ENCODE results near the gene SIN3A.
A peak's percentile ranks its signal among the peaks of the same experiment; 100 is the strongest.
"Not testable (repeated sequence)": the region's sequence is repeated elsewhere in the genome, so short reads cannot be mapped to it uniquely, and the experiment has no call there.

The SIN3A gene

GRCh38 chr15:75425966-75426500 lies 25.5 kb downstream of the SIN3A start:
- Histone ChIP-seq H3K27me3 (ENCODE audit: insufficient read depth, low read length) (no peaks in the 10 kb centered on the region), H3K4me1 (ENCODE audit: control insufficient read depth, insufficient read depth, low read length, unreplicated experiment) (peaks cover 4% of the 10 kb centered on the region), H3K4me3 (ENCODE audit: low read depth, low read length) (no peak overlapping the region), H3K27ac (ENCODE audit: low read depth, low read length) (no peak overlapping the region), H2AFZ (ENCODE audit: low read length, unreplicated experiment) (no peak overlapping the region), H3K79me2 (ENCODE audit: control insufficient read depth, insufficient read depth, low read length, unreplicated experiment) (peaks cover 16% of the 10 kb centered on the region), H3K36me3 (ENCODE audit: insufficient read depth, low read length) (peaks cover 18% of the 10 kb centered on the region)

- no peak overlapping the region for H2AFZ ChIP-seq (ENCODE audit: low read length, unreplicated experiment)
- peaks cover 11% of the 10 kb centered on the region for H3K79me2 ChIP-seq (ENCODE audit: control insufficient read depth, insufficient read depth, low read length, unreplicated experiment)
- peaks cover 11% of the 10 kb centered on the region for H3K36me3 ChIP-seq (ENCODE audit: insufficient read depth, low read length)
- peaks cover 10% of the 10 kb centered on the region for H3K4me1 ChIP-seq (ENCODE audit: control insufficient read depth, insufficient read depth, low read length, unreplicated experiment)
- no peak overlapping the region for H3K4me3 ChIP-seq (ENCODE audit: low read depth, low read length)
- no peak overlapping the region for H3K27ac ChIP-seq (ENCODE audit: low read depth, low read length)
- H3K27me3 ChIP-seq (ENCODE audit: insufficient read depth, low read length): no peaks in the 10 kb centered on the region
Observed at GRCh38 chr15:75422554-75422953, 28.9 kb downstream of the SIN3A start.

- Histone ChIP-seq H3K27me3 (ENCODE audit: insufficient read depth, low read length) (no peaks in the 10 kb centered on the region), H3K4me1 (ENCODE audit: control insufficient read depth, insufficient read depth, low read length, unreplicated experiment) (peaks cover 10% of the 10 kb centered on the region), H2AFZ (ENCODE audit: low read length, unreplicated experiment) (no peak overlapping the region), H3K27ac (ENCODE audit: low read depth, low read length) (peak overlapping the region; percentile 17; the same call in 1 of the 2 replicates), H3K4me3 (ENCODE audit: low read depth, low read length) (no peak overlapping the region), H3K79me2 (ENCODE audit: control insufficient read depth, insufficient read depth, low read length, unreplicated experiment) (peaks cover 11% of the 10 kb centered on the region), H3K36me3 (ENCODE audit: insufficient read depth, low read length) (peaks cover 16% of the 10 kb centered on the region)
Observed at GRCh38 chr15:75420698-75421097, 30.8 kb downstream of the SIN3A start.

GRCh38 chr15:75416584-75416983 lies 34.9 kb downstream of the SIN3A start:
- H3K79me2 ChIP-seq (ENCODE audit: control insufficient read depth, insufficient read depth, low read length, unreplicated experiment): peaks cover 5% of the 10 kb centered on the region
- no peak overlapping the region for H3K4me3 ChIP-seq (ENCODE audit: low read depth, low read length)
- H2AFZ ChIP-seq (ENCODE audit: low read length, unreplicated experiment): no peak overlapping the region
- no peak overlapping the region for H3K27ac ChIP-seq (ENCODE audit: low read depth, low read length)
- peaks cover 10% of the 10 kb centered on the region for H3K4me1 ChIP-seq (ENCODE audit: control insufficient read depth, insufficient read depth, low read length, unreplicated experiment)
- no peaks in the 10 kb centered on the region for H3K27me3 ChIP-seq (ENCODE audit: insufficient read depth, low read length)
- H3K36me3 ChIP-seq (ENCODE audit: insufficient read depth, low read length): peaks cover 31% of the 10 kb centered on the region

- H3K4me3 ChIP-seq (ENCODE audit: low read depth, low read length): no peak overlapping the region
- H3K36me3 ChIP-seq (ENCODE audit: insufficient read depth, low read length): peaks cover 37% of the 10 kb centered on the region
- no peak overlapping the region for H2AFZ ChIP-seq (ENCODE audit: low read length, unreplicated experiment)
- no peaks in the 10 kb centered on the region for H3K27me3 ChIP-seq (ENCODE audit: insufficient read depth, low read length)
- no peaks in the 10 kb centered on the region for H3K4me1 ChIP-seq (ENCODE audit: control insufficient read depth, insufficient read depth, low read length, unreplicated experiment)
- H3K27ac ChIP-seq (ENCODE audit: low read depth, low read length): no peak overlapping the region
- no peaks in the 10 kb centered on the region for H3K79me2 ChIP-seq (ENCODE audit: control insufficient read depth, insufficient read depth, low read length, unreplicated experiment)
Observed at GRCh38 chr15:75410196-75410595, 41.3 kb downstream of the SIN3A start.

DNA sequence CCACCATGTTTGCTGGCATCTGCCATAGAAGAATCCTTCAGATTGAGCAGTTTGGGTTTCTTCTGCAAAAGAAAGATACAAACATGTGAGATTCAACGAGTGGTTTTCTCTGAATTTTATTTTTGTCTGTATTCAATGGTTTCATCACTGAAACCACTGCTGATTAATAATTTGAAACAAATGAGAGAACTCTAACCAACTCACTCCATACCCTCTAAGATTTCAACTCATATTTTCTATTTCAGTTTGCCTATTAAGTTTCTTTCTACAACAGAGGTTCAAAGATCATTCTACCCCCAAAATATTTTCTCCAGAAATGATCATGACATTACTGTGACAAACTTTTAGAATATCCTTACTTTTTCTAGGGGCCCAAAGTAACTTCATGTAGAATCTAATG lies 44.4 kb downstream of the SIN3A start:
- Histone ChIP-seq H3K4me1 (ENCODE audit: control insufficient read depth, insufficient read depth, low read length, unreplicated experiment) (no peaks in the 10 kb centered on the region), H3K27ac (ENCODE audit: low read depth, low read length) (no peak overlapping the region), H3K79me2 (ENCODE audit: control insufficient read depth, insufficient read depth, low read length, unreplicated experiment) (no peaks in the 10 kb centered on the region), H3K4me3 (ENCODE audit: low read depth, low read length) (no peak overlapping the region), H3K27me3 (ENCODE audit: insufficient read depth, low read length) (no peaks in the 10 kb centered on the region), H2AFZ (ENCODE audit: low read length, unreplicated experiment) (no peak overlapping the region), H3K36me3 (ENCODE audit: insufficient read depth, low read length) (peaks cover 32% of the 10 kb centered on the region)

GRCh38 chr15:75403892-75404291 lies 47.6 kb downstream of the SIN3A start:
- Histone ChIP-seq H3K4me1 (ENCODE audit: control insufficient read depth, insufficient read depth, low read length, unreplicated experiment) (no peaks in the 10 kb centered on the region), H3K36me3 (ENCODE audit: insufficient read depth, low read length) (peaks cover 31% of the 10 kb centered on the region), H3K79me2 (ENCODE audit: control insufficient read depth, insufficient read depth, low read length, unreplicated experiment) (no peaks in the 10 kb centered on the region), H3K27ac (ENCODE audit: low read depth, low read length) (no peak overlapping the region), H3K27me3 (ENCODE audit: insufficient read depth, low read length) (no peaks in the 10 kb centered on the region), H2AFZ (ENCODE audit: low read length, unreplicated experiment) (no peak overlapping the region), H3K4me3 (ENCODE audit: low read depth, low read length) (no peak overlapping the region)

DNA sequence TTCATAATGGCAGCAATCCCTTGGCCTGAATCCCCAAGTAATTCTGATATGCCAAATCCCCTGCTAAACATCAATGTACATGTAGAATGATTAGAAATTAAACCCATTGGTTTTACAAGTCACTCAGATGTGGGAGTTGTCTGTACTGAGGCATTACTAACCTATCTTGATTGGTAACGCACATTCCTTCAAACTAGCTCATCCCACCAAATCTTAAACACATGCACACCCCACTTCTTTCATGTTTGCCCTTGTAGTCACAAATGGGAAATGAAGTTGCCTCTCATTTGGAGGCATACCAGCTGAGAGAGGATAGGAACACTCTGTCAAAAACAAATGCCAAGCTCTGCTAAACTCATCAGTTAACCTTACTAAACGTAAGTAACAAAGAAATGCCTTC lies 54.0 kb downstream of the SIN3A start:
- Histone ChIP-seq H3K79me2 (ENCODE audit: control insufficient read depth, insufficient read depth, low read length, unreplicated experiment) (no peaks in the 10 kb centered on the region), H3K4me3 (ENCODE audit: low read depth, low read length) (no peak overlapping the region), H3K4me1 (ENCODE audit: control insufficient read depth, insufficient read depth, low read length, unreplicated experiment) (no peaks in the 10 kb centered on the region), H2AFZ (ENCODE audit: low read length, unreplicated experiment) (no peak overlapping the region), H3K36me3 (ENCODE audit: insufficient read depth, low read length) (peaks cover 38% of the 10 kb centered on the region), H3K27ac (ENCODE audit: low read depth, low read length) (no peak overlapping the region), H3K27me3 (ENCODE audit: insufficient read depth, low read length) (no peaks in the 10 kb centered on the region)

DNA sequence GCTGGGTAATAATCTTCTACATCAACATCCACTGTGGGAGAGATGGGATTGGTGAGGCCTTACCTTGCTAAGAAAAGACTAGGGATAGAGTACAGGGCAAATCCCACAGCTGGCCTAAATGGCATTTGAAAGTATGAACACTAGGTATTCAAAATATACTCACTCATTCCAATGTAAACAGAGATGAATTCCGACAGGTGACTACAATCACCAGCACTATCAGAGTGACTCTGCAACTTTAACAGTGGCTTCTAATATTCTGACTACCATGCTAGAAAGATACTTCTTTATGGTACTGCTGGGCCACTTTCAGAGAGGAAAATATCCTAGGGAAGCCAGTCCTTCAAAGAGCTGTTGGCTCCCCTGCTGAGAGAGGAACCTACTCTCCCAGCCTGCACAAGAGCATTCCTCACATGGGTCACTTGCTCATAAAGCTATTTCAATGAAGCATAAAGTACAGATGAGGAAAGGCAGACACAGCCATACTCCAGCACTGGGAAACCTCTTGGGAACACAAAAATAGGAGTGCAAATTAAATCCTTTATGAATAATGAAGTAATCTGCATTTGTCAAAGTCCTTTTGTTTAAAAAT lies 61.6 kb downstream of the SIN3A start:
- Histone ChIP-seq H2AFZ (ENCODE audit: low read length, unreplicated experiment) (no peak overlapping the region), H3K4me3 (ENCODE audit: low read depth, low read length) (no peak overlapping the region), H3K36me3 (ENCODE audit: insufficient read depth, low read length) (peaks cover 54% of the 10 kb centered on the region), H3K27ac (ENCODE audit: low read depth, low read length) (no peak overlapping the region), H3K4me1 (ENCODE audit: control insufficient read depth, insufficient read depth, low read length, unreplicated experiment) (no peaks in the 10 kb centered on the region), H3K79me2 (ENCODE audit: control insufficient read depth, insufficient read depth, low read length, unreplicated experiment) (no peaks in the 10 kb centered on the region), H3K27me3 (ENCODE audit: insufficient read depth, low read length) (no peaks in the 10 kb centered on the region)

GRCh38 chr15:75383986-75384385 lies 67.5 kb downstream of the SIN3A start:
- H3K27me3 ChIP-seq (ENCODE audit: insufficient read depth, low read length); H3K79me2 ChIP-seq (ENCODE audit: control insufficient read depth, insufficient read depth, low read length, unreplicated experiment); H3K4me1 ChIP-seq (ENCODE audit: control insufficient read depth, insufficient read depth, low read length, unreplicated experiment); H2AFZ ChIP-seq (ENCODE audit: low read length, unreplicated experiment); H3K27ac ChIP-seq (ENCODE audit: low read depth, low read length); H3K4me3 ChIP-seq (ENCODE audit: low read depth, low read length): not testable (repeated sequence)
- H3K36me3 ChIP-seq (ENCODE audit: insufficient read depth, low read length): peaks cover 32% of the 10 kb centered on the region

GRCh38 chr15:75380773-75381172 lies 70.7 kb downstream of the SIN3A start:
- H3K36me3 ChIP-seq (ENCODE audit: insufficient read depth, low read length): peaks cover 36% of the 10 kb centered on the region
- no peak overlapping the region for H3K27ac ChIP-seq (ENCODE audit: low read depth, low read length)
- H3K4me1 ChIP-seq (ENCODE audit: control insufficient read depth, insufficient read depth, low read length, unreplicated experiment): no peaks in the 10 kb centered on the region
- H3K27me3 ChIP-seq (ENCODE audit: insufficient read depth, low read length): no peaks in the 10 kb centered on the region
- H3K79me2 ChIP-seq (ENCODE audit: control insufficient read depth, insufficient read depth, low read length, unreplicated experiment): no peaks in the 10 kb centered on the region
- no peak overlapping the region for H3K4me3 ChIP-seq (ENCODE audit: low read depth, low read length)
- H2AFZ ChIP-seq (ENCODE audit: low read length, unreplicated experiment): no peak overlapping the region

All from ACC112 (cell line).